ENCODE data around the gene CGB8.
"Not testable (repeated sequence)": the region's sequence is repeated elsewhere in the genome, so short reads cannot be mapped to it uniquely, and the experiment has no call there.

The CGB8 gene

DNA sequence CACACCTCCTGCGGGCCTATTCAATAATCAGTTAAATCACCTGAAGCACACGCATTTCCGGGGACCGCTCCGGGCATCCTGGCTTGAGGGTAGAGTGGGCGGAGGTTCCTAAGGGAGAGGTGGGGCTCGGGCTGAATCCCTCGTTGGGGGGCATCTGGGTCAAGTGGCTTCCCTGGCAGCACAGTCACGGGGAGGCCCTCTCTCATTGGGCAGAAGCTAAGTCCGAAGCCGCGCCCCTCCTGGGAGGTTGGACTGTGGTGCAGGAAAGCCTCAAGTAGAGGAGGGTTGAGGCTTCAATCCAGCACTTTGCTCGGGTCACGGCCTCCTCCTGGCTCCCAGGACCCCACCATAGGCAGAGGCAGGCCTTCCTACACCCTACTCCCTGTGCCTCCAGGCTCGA lies 5.4 kb downstream of the CGB8 start, which contains the start of gene CGB5:
CGB5 (plus strand) TSS at position 301 of the 400 bp plus-strand sequence. CDS start 362 bp downstream, outside the sequence.
- H3K27me3 ChIP-seq (ENCODE audit: control insufficient read depth, insufficient read depth, low read length); H3K9ac ChIP-seq (ENCODE audit: low read length); H3K27ac ChIP-seq (ENCODE audit: low read depth, low read length); H3K4me3 ChIP-seq (ENCODE audit: low read depth, low read length); H3K9me3 ChIP-seq (ENCODE audit: control insufficient read depth, insufficient read depth, low read depth, low read length); H3K4me1 ChIP-seq (ENCODE audit: control insufficient read depth, insufficient read depth, low read length); H3K36me3 ChIP-seq (ENCODE audit: control insufficient read depth, insufficient read depth, low read length): not testable (repeated sequence)

DNA sequence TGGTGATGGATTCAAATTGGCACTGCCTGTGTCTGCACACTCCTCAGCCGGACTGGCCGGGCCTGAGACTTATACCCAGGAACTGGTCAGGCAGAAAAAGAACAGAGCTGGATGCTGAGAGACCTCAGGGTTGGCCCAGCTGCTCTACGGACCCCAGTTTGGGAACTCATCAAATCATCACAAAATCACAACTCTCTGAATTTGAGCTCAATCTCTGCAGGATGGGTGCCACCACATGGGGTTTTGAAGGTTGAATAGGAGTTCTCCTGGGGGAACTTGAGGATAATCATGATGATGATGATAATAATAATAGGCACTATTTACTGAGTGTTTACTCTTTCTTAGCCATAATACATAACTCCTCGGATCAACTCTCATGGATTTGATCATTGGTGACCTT lies 6.2 kb downstream of the CGB8 start:
- not testable (repeated sequence) for H3K4me1 ChIP-seq (ENCODE audit: control insufficient read depth, insufficient read depth, low read length); H3K36me3 ChIP-seq (ENCODE audit: control insufficient read depth, insufficient read depth, low read length); H3K4me3 ChIP-seq (ENCODE audit: low read depth, low read length); H3K9ac ChIP-seq (ENCODE audit: low read length); H3K27me3 ChIP-seq (ENCODE audit: control insufficient read depth, insufficient read depth, low read length); H3K9me3 ChIP-seq (ENCODE audit: control insufficient read depth, insufficient read depth, low read depth, low read length); H3K27ac ChIP-seq (ENCODE audit: low read depth, low read length)

DNA sequence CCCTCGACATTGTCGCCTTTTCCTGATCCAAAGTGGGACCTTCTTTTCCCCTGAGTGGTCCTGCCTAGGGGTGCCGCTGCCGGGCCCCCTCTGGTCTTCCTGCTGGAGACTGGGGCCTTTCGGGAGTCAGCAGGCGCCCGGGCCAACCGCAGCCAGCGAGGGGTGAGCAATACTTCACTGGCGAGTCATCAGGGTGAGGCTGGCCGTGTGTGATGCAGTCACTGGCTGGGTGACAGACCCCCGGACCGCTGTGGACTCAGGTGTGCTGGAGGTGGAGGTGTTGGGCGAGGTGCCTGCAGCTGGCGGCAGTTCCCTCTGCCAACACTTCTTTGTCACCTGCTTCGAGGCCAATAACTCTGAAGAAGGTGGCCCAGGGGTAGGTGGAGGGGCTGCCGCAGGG lies 6.7 kb downstream of the CGB8 start:
- Histone ChIP-seq H3K4me3 (ENCODE audit: low read depth, low read length) (no peak overlapping the region), H3K27me3 (ENCODE audit: control insufficient read depth, insufficient read depth, low read length) (no peaks in the 10 kb centered on the region), H3K4me1 (ENCODE audit: control insufficient read depth, insufficient read depth, low read length) (peaks cover 2% of the 10 kb centered on the region; the same call in 1 of the 2 replicates), H3K27ac (ENCODE audit: low read depth, low read length) (no peak overlapping the region), H3K9me3 (ENCODE audit: control insufficient read depth, insufficient read depth, low read depth, low read length) (no peaks in the 10 kb centered on the region), H3K36me3 (ENCODE audit: control insufficient read depth, insufficient read depth, low read length) (no peaks in the 10 kb centered on the region), H3K9ac (ENCODE audit: low read length) (no peak overlapping the region)

DNA sequence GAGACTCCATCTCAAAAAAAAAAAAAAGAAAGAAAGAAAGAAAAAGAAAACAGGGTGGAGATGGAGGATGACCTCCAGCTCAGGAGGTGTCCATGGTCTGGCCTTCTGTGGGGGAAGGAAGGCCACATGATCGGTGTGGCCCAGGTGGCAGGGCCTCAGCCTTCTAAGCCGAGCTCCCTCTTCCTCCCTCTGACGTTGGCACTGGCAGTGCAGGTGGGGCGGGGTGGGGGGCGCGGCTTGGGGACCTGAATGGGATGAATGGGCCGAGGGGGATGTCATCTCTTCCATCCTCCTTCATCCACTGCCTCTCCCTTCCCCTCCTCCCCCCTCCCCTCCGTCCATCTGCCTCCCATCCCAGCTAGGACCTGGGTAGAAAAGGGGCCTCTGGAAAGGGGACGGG lies 9.2 kb downstream of the CGB8 start:
- H3K27ac ChIP-seq (ENCODE audit: low read depth, low read length); H3K9ac ChIP-seq (ENCODE audit: low read length); H3K36me3 ChIP-seq (ENCODE audit: control insufficient read depth, insufficient read depth, low read length); H3K9me3 ChIP-seq (ENCODE audit: control insufficient read depth, insufficient read depth, low read depth, low read length); H3K4me3 ChIP-seq (ENCODE audit: low read depth, low read length); H3K4me1 ChIP-seq (ENCODE audit: control insufficient read depth, insufficient read depth, low read length); H3K27me3 ChIP-seq (ENCODE audit: control insufficient read depth, insufficient read depth, low read length): not testable (repeated sequence)

DNA sequence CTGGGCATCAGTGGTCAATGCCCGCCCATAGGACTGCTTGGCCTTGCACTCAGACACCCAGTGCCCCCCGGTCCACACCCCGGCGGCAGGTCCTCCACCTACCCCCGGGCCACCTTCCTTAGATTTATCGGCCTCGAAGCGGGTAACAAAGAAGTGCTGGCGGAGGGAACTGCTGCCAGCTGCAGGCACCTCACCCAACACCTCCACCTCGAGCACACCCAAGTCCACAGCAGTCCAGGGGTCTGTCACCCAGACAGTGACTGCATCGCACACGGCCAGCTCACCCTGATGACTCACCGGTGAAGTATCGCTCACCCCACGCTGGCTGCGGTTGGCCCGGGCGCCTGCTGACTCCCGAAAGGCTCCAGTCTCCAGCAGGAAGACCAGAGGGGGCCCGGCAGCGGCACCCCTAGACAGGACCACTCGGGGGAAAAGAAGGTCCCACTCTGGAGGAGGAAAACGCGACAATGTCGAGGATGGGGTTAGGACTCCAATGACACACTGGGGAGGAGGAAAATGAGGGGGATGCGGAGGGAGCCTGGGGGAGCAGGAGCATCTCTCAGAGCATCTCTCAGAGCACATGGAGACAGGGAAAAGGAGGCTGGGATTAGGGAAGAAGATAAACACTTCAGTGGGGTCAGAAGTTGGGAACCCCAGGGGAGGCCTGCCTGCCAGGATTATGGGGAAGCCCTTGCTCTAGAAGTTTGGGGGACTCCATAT lies 10.2 kb downstream of the CGB8 start:
- H3K4me3 ChIP-seq (ENCODE audit: low read depth, low read length); H3K27me3 ChIP-seq (ENCODE audit: control insufficient read depth, insufficient read depth, low read length); H3K9ac ChIP-seq (ENCODE audit: low read length); H3K36me3 ChIP-seq (ENCODE audit: control insufficient read depth, insufficient read depth, low read length); H3K4me1 ChIP-seq (ENCODE audit: control insufficient read depth, insufficient read depth, low read length); H3K9me3 ChIP-seq (ENCODE audit: control insufficient read depth, insufficient read depth, low read depth, low read length); H3K27ac ChIP-seq (ENCODE audit: low read depth, low read length): not testable (repeated sequence)

DNA sequence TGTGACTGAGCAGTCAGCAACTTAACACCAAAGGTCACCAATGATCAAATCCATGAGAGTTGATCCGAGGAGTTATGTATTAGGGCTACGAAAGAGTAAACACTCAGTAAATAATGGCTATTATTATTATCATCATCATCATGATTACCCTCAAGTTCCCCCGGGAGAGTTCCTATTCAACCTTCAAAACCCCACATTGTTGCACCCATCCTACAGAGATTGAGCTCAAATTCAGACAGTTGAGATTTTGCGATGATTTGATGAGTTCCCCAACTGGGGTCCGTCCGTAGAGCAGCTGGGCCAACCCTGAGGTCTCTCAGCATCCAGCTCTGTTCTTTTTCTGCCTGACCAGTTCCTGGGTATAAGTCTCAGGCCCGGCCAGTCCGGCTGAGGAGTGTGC lies 10.8 kb downstream of the CGB8 start:
- not testable (repeated sequence) for H3K27ac ChIP-seq (ENCODE audit: low read depth, low read length); H3K27me3 ChIP-seq (ENCODE audit: control insufficient read depth, insufficient read depth, low read length)

DNA sequence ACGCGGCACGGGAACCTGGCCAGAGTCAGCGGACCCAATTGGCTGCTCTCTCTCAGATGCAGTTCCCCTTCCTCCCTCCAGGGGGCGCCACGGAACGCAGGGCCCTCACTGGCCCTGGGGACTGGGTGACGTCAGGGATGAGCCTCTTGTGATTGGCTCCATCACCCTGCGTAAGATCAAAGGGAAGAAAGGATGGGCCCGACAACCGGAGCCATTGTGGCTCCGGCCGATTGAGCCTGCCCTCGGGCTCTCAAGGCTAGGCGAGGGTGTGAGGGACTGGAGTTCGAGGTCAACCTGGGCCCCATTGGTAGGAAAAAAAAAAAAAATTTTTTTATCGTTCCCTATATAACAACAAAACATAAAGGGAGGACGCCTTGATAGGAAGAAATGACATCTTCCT lies 12.1 kb downstream of the CGB8 start, which contains the start of gene CGB1:
CGB1 (minus strand) TSS at position 81 of the 400 bp plus-strand sequence. CDS start 184 bp downstream, outside the sequence.
- H3K9ac ChIP-seq (ENCODE audit: low read length); H3K27me3 ChIP-seq (ENCODE audit: control insufficient read depth, insufficient read depth, low read length); H3K36me3 ChIP-seq (ENCODE audit: control insufficient read depth, insufficient read depth, low read length); H3K9me3 ChIP-seq (ENCODE audit: control insufficient read depth, insufficient read depth, low read depth, low read length); H3K27ac ChIP-seq (ENCODE audit: low read depth, low read length); H3K4me1 ChIP-seq (ENCODE audit: control insufficient read depth, insufficient read depth, low read length): not testable (repeated sequence)
- H3K4me3 ChIP-seq (ENCODE audit: low read depth, low read length) = peak within 1 kb of the TSS; percentile 16; the same call in 1 of the 2 replicates

More for the DNA sequence above, 10.8 kb downstream of the CGB8 start:
- H3K9me3 ChIP-seq (ENCODE audit: control insufficient read depth, insufficient read depth, low read depth, low read length); H3K36me3 ChIP-seq (ENCODE audit: control insufficient read depth, insufficient read depth, low read length); H3K4me3 ChIP-seq (ENCODE audit: low read depth, low read length); H3K9ac ChIP-seq (ENCODE audit: low read length); H3K4me1 ChIP-seq (ENCODE audit: control insufficient read depth, insufficient read depth, low read length): not testable (repeated sequence)

DNA sequence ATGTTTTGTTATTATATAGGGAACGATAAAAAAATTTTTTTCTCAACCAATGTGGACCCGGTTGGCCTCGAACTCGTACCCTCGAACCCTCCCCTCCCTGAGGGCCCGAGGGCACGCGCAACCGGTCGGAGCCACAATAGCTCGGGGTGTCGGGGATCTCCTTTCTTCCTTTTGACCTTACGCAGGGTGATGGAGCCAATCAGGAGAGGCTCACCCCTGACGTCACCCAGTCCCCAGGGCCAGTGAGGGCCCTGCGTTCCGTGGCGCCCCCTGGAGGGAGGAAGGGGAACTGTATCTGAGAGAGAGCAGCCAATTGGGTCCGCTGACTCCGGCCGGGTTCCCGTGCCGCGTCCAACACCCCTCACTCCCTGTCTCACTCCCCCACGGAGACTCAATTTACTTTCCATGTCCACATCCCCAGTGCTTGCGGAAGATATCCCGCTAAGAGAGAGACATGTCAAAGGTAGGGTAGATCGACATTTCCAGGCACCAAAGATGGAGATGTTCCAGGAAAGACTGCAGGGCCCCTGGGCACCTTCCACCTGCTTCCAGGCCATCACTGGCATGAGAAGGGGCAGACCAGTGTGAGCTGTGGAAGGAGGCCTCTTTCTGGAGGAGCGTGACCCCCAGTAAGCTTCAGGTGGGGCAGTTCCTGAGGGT lies 17.1 kb downstream of the CGB8 start, which contains the start of gene CGB2:
CGB2 (plus strand) TSS at position 249 of the 660 bp plus-strand sequence; CDS start at position 455, 206 bp downstream.
- not testable (repeated sequence) for H3K27me3 ChIP-seq (ENCODE audit: control insufficient read depth, insufficient read depth, low read length); H3K27ac ChIP-seq (ENCODE audit: low read depth, low read length); H3K4me1 ChIP-seq (ENCODE audit: control insufficient read depth, insufficient read depth, low read length); H3K9me3 ChIP-seq (ENCODE audit: control insufficient read depth, insufficient read depth, low read depth, low read length); H3K9ac ChIP-seq (ENCODE audit: low read length); H3K36me3 ChIP-seq (ENCODE audit: control insufficient read depth, insufficient read depth, low read length)
- H3K4me3 ChIP-seq (ENCODE audit: low read depth, low read length) = peak within 1 kb of the TSS; percentile 37

DNA sequence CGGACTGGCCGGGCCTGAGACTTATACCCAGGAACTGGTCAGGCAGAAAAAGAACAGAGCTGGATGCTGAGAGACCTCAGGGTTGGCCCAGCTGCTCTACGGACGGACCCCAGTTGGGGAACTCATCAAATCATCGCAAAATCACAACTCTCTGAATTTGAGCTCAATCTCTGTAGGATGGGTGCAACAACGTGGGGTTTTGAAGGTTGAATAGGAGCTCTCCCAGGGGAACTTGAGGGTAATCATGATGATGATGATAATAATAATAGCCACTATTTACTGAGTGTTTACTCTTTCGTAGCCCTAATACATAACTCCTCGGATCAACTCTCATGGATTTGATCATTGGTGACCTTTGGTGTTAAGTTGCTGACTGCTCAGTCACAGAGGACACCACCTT lies 18.6 kb downstream of the CGB8 start:
- H3K27me3 ChIP-seq (ENCODE audit: control insufficient read depth, insufficient read depth, low read length); H3K9ac ChIP-seq (ENCODE audit: low read length); H3K9me3 ChIP-seq (ENCODE audit: control insufficient read depth, insufficient read depth, low read depth, low read length); H3K27ac ChIP-seq (ENCODE audit: low read depth, low read length); H3K36me3 ChIP-seq (ENCODE audit: control insufficient read depth, insufficient read depth, low read length); H3K4me1 ChIP-seq (ENCODE audit: control insufficient read depth, insufficient read depth, low read length); H3K4me3 ChIP-seq (ENCODE audit: low read depth, low read length): not testable (repeated sequence)

DNA sequence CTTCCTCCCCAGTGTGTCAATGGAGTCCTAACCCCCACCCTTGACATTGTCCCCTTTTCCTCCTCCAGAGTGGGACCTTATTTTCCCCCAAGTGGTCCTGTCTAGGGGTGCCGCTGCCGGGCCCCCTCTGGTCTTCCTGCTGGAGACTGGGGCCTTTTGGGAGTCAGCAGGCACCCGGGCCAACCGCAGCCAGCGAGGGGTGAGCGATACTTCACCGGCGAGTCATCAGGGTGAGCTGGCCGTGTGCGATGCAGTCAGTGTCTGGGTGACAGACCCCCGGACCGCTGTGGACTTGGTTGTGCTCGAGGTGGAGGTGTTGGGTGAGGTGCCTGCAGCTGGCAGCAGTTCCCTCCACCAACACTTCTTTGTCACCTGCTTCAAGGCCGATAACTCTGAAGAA lies 19.2 kb downstream of the CGB8 start:
- H3K4me3 ChIP-seq (ENCODE audit: low read depth, low read length); H3K9ac ChIP-seq (ENCODE audit: low read length); H3K4me1 ChIP-seq (ENCODE audit: control insufficient read depth, insufficient read depth, low read length); H3K27me3 ChIP-seq (ENCODE audit: control insufficient read depth, insufficient read depth, low read length); H3K9me3 ChIP-seq (ENCODE audit: control insufficient read depth, insufficient read depth, low read depth, low read length); H3K27ac ChIP-seq (ENCODE audit: low read depth, low read length); H3K36me3 ChIP-seq (ENCODE audit: control insufficient read depth, insufficient read depth, low read length): not testable (repeated sequence)

DNA sequence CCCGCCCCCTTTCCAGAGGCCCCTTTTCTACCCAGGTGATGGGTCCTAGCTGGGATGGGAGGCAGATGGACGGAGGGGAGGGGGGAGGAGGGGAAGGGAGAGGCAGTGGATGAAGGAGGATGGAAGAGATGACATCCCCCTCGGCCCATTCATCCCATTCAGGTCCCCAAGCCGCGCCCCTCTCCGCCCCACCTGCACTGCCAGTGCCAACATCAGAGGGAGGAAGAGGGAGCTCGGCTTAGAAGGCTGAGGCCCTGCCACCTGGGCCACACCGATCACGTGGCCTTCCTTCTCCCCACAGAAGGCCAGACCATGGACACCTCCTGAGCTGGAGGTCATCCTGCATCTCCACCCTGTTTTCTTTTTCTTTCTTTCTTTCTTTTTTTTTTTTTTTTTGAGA lies 20.2 kb downstream of the CGB8 start:
- not testable (repeated sequence) for H3K36me3 ChIP-seq (ENCODE audit: control insufficient read depth, insufficient read depth, low read length); H3K9ac ChIP-seq (ENCODE audit: low read length); H3K27ac ChIP-seq (ENCODE audit: low read depth, low read length); H3K4me1 ChIP-seq (ENCODE audit: control insufficient read depth, insufficient read depth, low read length); H3K4me3 ChIP-seq (ENCODE audit: low read depth, low read length); H3K9me3 ChIP-seq (ENCODE audit: control insufficient read depth, insufficient read depth, low read depth, low read length); H3K27me3 ChIP-seq (ENCODE audit: control insufficient read depth, insufficient read depth, low read length)

All from HUES6 (cell line).